GM12878 (cell line): ENCODE results near the gene FREM3.

Experiments used
- CREB1 ChIP-seq: IDR thresholded peaks from 2 replicates; pipeline ENCODE4 v1.6.1; 2012; ENCODE audit warnings: low read depth, mild to moderate bottlenecking, inconsistent platforms
- CTCF ChIP-seq, 3 experiments: IDR thresholded peaks in 2 of 3; conservative IDR thresholded peaks in 1 of 3; 2 replicates each; pipeline ENCODE4 v1.5.1; 2011; ENCODE audit warnings: low read depth in 3 of 3, low read length in 3 of 3, mild to moderate bottlenecking in 3 of 3, control low read depth in 2 of 3, moderate library complexity in 2 of 3, inconsistent platforms in 1 of 3, mixed read lengths in 1 of 3; ENCODE audit not compliant: control insufficient read depth in 2 of 3, insufficient read depth in 1 of 3; ENCODE audit errors: extremely low read depth in 1 of 3
- CUX1 ChIP-seq: IDR thresholded peaks from 2 replicates; pipeline ENCODE4 v1.6.1; 2012; ENCODE audit warnings: improper control_type of control experiment, low read depth, low read length; ENCODE audit not compliant: insufficient replicate concordance
- EZH2 ChIP-seq: IDR thresholded peaks from 2 replicates; pipeline ENCODE4 v1.6.1; 2012; ENCODE audit warnings: low read depth, mild to moderate bottlenecking, control low read depth, inconsistent platforms, low read length, borderline replicate concordance; ENCODE audit not compliant: control insufficient read depth
- HCFC1 ChIP-seq: fragments of 150-350 bp; IDR thresholded peaks from 2 replicates; pipeline ENCODE4 v1.6.1; 2014; ENCODE audit warnings: low read length
- JUNB ChIP-seq: IDR thresholded peaks from 2 replicates; pipeline ENCODE4 v1.6.1; 2016; ENCODE audit warnings: antibody characterized with exemption, mild to moderate bottlenecking
- POLR2AphosphoS2 ChIP-seq: IDR thresholded peaks from 2 replicates; pipeline ENCODE4 v1.6.1; 2011; ENCODE audit warnings: low read depth, mild to moderate bottlenecking, low read length, improper control_type of control experiment, moderate library complexity
- RFX5 ChIP-seq: IDR thresholded peaks from 2 replicates; pipeline ENCODE4 v1.6.1; 2011; ENCODE audit warnings: low read depth, low read length, improper control_type of control experiment
- SPI1 ChIP-seq: IDR thresholded peaks from 2 replicates; pipeline ENCODE4 v1.6.1; 2011; ENCODE audit warnings: low read depth, mild to moderate bottlenecking, low read length, moderate library complexity, borderline replicate concordance; ENCODE audit not compliant: insufficient read depth
- STAT1 ChIP-seq: fragments of 450-650 bp; conservative IDR thresholded peaks from 2 replicates; pipeline ENCODE4 v1.6.1; 2014; ENCODE audit warnings: antibody characterized with exemption, mild to moderate bottlenecking
- TARDBP ChIP-seq: IDR thresholded peaks from 2 replicates; pipeline ENCODE4 v1.6.1; 2016; ENCODE audit warnings: borderline replicate concordance
- TCF12 ChIP-seq: IDR thresholded peaks from 2 replicates; pipeline ENCODE4 v1.6.1; 2011; ENCODE audit warnings: low read depth, mild to moderate bottlenecking, low read length

- TF ChIP-seq RFX5 (no peak), JUNB (no peak), CTCF (IDR thresholded peaks at IDR 0.05 in 2 of 3, conservative IDR thresholded peaks at IDR 0.05 in 1 of 3; ENCODE audit: control insufficient read depth in 2 of 3, extremely low read depth in 1 of 3, insufficient read depth in 1 of 3, low read depth in 3 of 3, low read length in 3 of 3) (no peak), HCFC1 (no peak), SPI1 (no peak), TARDBP (no peak), TCF12 (no peak), STAT1 (no peak), POLR2AphosphoS2 (no peak), EZH2 (no peak), CUX1 (no peak), CREB1 (no peak)
Measured at GRCh38 chr4:143549928-143550327, 150.5 kb downstream of the FREM3 start.
